Aorta (tissue), 5 donors: ENCODE measurements around the gene WNK4. TPM values are rescaled to one million over a fixed set of nuclear protein-coding genes. Genes with fewer than 3 reads are reported as not detected.
A peak's percentile ranks its signal among the peaks of the same experiment; 100 is the strongest.

ENCODE experiments used
- ATAC-seq: fragments of 200-7000 bp; cut with Tn5 transposase; one replicate; pipeline ENCODE4 v1.9.1; 2022; ENCODE audit warnings: moderate library complexity; ENCODE audit not compliant: low FRiP score
- DNase-seq, 2 donors: peaks; one replicate each; pipeline ENCODE4 v3.0.0-alpha.2; 2020
- H3K27ac ChIP-seq, 2 donors: one replicate each; pipeline ENCODE4 v1.5.1; 2013; ENCODE audit warnings: low read length in 2 of 2, mild to moderate bottlenecking in 2 of 2, moderate library complexity in 2 of 2, control low read depth in 1 of 2, inconsistent platforms in 1 of 2, low read depth in 1 of 2
- H3K27me3 ChIP-seq, 2 donors: one replicate each; pipeline ENCODE4 v1.6.1; 2013; ENCODE audit warnings: control low read depth in 1 of 2, low read length in 1 of 2, mild to moderate bottlenecking in 1 of 2, moderate library complexity in 1 of 2; ENCODE audit not compliant: insufficient read depth in 2 of 2, control insufficient read depth in 1 of 2
- H3K36me3 ChIP-seq, 2 donors: one replicate each; pipeline ENCODE4 v1.6.1; 2013; ENCODE audit warnings: control low read depth in 1 of 2, low read length in 1 of 2, mild to moderate bottlenecking in 1 of 2; ENCODE audit not compliant: insufficient read depth in 2 of 2, control insufficient read depth in 1 of 2
- H3K4me1 ChIP-seq, 2 donors: one replicate each; pipeline ENCODE4 v1.6.1; 2013; ENCODE audit warnings: low read length in 2 of 2, control low read depth in 1 of 2, mild to moderate bottlenecking in 1 of 2, moderate library complexity in 1 of 2; ENCODE audit not compliant: insufficient read depth in 2 of 2, control insufficient read depth in 1 of 2
- H3K4me3 ChIP-seq, 2 donors: one replicate each; pipeline ENCODE4 v1.5.1; 2013; ENCODE audit warnings: low read length in 2 of 2, control low read depth in 1 of 2, mild to moderate bottlenecking in 1 of 2
- H3K9me3 ChIP-seq: one replicate; pipeline ENCODE4 v1.6.1; 2013; ENCODE audit warnings: mild to moderate bottlenecking, low read length; ENCODE audit not compliant: control insufficient read depth
- WGBS, 2 donors: extraction: QIAGEN DNeasy Blood & Tissue Kit; methylation state at CpG; one replicate each; pipeline ENCODE4 v1.1.7; 2013; 5-methylcytosine and 5-hydroxymethylcytosine counted together
- intact Hi-C, 2 donors: fragments of 100-400 bp; cut with DNase I; formaldehyde crosslinking; loops; one replicate each; pipeline versions ENCODE4 v1.14.2 to v1.15.0; 2022
- polyA plus RNA-seq, 2 donors: library from polyadenylated mRNA; stranded (reverse); fragments of 200-250 nt; gene quantifications; one replicate each; pipeline ENCODE4 v1.2.3, GENCODE V29; 2013
- total RNA-seq, 2 donors: library from RNA; stranded (reverse); fragmentation: NEBNext Ultra II Directional; extraction: Animal tissue kit (Norgen Biotek cat#: 25700); gene quantifications; one replicate each; pipeline ENCODE4 v1.2.1, GENCODE V29; 2021
- donor health status: healthy with polysubstance abuse.
- donor health status: Bipolar disorder and iron deficiency.
- donor health status: DM: no; HTN: no; CAD: no.
- donor health status: DM: no; HTN: no; CAD: no.
- donor health status: DM: yes; HTN: yes; CAD: no.

Gene WNK4
- total and polyA plus RNA-seq, 4 donors, result 0.19 to 1.1 (median 0.24) TPM; not detected in 1

GRCh38 chr17:42798011-42798382, 17.6 kb downstream of the WNK4 start:
- WGBS, 2 donors, result 20 to 23% methylated on average over 10 of the region's 10 CpGs
- H3K27ac ChIP-seq, result no peak overlapping the region
- H3K4me3 ChIP-seq, result peak overlapping the region; percentile 41 to 56
- H3K9me3 ChIP-seq, result no peaks in the 10 kb centered on the region
- H3K36me3 ChIP-seq, result no peaks in the 10 kb centered on the region
- DNase-seq (no peak), ATAC-seq (no peak)
- intact Hi-C loops, result no loop called here
- no peaks in the 10 kb centered on the region for H3K27me3 ChIP-seq
- H3K4me1 ChIP-seq, result no peaks in the 10 kb centered on the region

- intact Hi-C loops, result no loop called here
- ATAC-seq (peak; percentile 92), DNase-seq (peak; percentile 91 to 96)
- H3K27ac ChIP-seq, result no peak within 1 kb of the TSS
- no peaks in the 10 kb centered on the region for H3K27me3 ChIP-seq
- WGBS, 2 donors, result 26% methylated on average over 66 of the region's 66 CpGs
- peak within 1 kb of the TSS; percentile 41 to 56 for H3K4me3 ChIP-seq
- no peaks in the 10 kb centered on the region for H3K4me1 ChIP-seq
- no peaks in the 10 kb centered on the region for H3K9me3 ChIP-seq
- no peaks in the 10 kb centered on the region for H3K36me3 ChIP-seq
Measured at GRCh38 chr17:42798383-42799380, 18.3 kb downstream of the WNK4 start, which contains the start of the genes CNTD1 and COA3. TSS of gene CNTD1 (plus strand) at chr17:42798861. CDS start at chr17:42799068, 207 bp downstream. TSS of gene COA3 (minus strand) at chr17:42798704. CDS start at chr17:42798681, 23 bp downstream.

- intact Hi-C loops, result no loop called here
- no peak overlapping the region for H3K4me3 ChIP-seq
- H3K27ac ChIP-seq, result no peak overlapping the region
- no peaks in the 10 kb centered on the region for H3K4me1 ChIP-seq
- ATAC-seq (no peak), DNase-seq (no peak)
- WGBS, 2 donors, result 31 to 45% methylated on average over 2 of the region's 2 CpGs
- no peaks in the 10 kb centered on the region for H3K36me3 ChIP-seq
- no peaks in the 10 kb centered on the region for H3K9me3 ChIP-seq
- no peaks in the 10 kb centered on the region for H3K27me3 ChIP-seq
Measured at GRCh38 chr17:42803074-42803883, 22.9 kb downstream of the WNK4 start.

GRCh38 chr17:42804918-42805367, 24.5 kb downstream of the WNK4 start:
- no peak for ATAC-seq
- intact Hi-C loops, result no loop called here

GRCh38 chr17:42806249-42806648, 25.8 kb downstream of the WNK4 start:
- Histone ChIP-seq H3K27ac (no peak overlapping the region), H3K4me3 (no peak overlapping the region), H3K9me3 (no peaks in the 10 kb centered on the region), H3K4me1 (no peaks in the 10 kb centered on the region), H3K27me3 (no peaks in the 10 kb centered on the region), H3K36me3 (peaks cover under 1 to 2% of the 10 kb centered on the region in 2 donors)
- WGBS, 2 donors, result 89 to 90% methylated on average over 1 of the region's 1 CpG
- intact Hi-C loops, result no loop called here
- ATAC-seq, result no peak
- no peak for DNase-seq

More at GRCh38 chr17:42804918-42805367, 24.5 kb downstream of the WNK4 start:
- Histone ChIP-seq H3K36me3 (no peaks in the 10 kb centered on the region), H3K4me3 (no peak overlapping the region), H3K27me3 (no peaks in the 10 kb centered on the region), H3K27ac (no peak overlapping the region), H3K4me1 (no peaks in the 10 kb centered on the region), H3K9me3 (no peaks in the 10 kb centered on the region)
- DNase-seq, result no peak
- WGBS, 2 donors, result 90 to 92% methylated on average over 1 of the region's 1 CpG

GRCh38 chr17:42809250-42809649, 28.8 kb downstream of the WNK4 start:
- no peaks in the 10 kb centered on the region for H3K9me3 ChIP-seq
- DNase-seq (peak in 1 of 2 donors; percentile 50), ATAC-seq (peak; percentile 54)
- peaks cover 3 to 6% of the 10 kb centered on the region in 2 donors for H3K36me3 ChIP-seq
- H3K27me3 ChIP-seq, result no peaks in the 10 kb centered on the region
- 6 to 10% methylated on average over 3 of the region's 3 CpGs for WGBS, 2 donors
- intact Hi-C loops, result no loop called here
- H3K4me1 ChIP-seq, result no peaks in the 10 kb centered on the region
- no peak overlapping the region for H3K4me3 ChIP-seq
- H3K27ac ChIP-seq, result no peak overlapping the region

GRCh38 chr17:42814633-42815399, 34.4 kb downstream of the WNK4 start:
- H3K27me3 ChIP-seq, result no peaks in the 10 kb centered on the region
- intact Hi-C loops, result no loop called here
- DNase-seq (no peak), ATAC-seq (no peak)
- 67 to 69% methylated on average over 8 of the region's 8 CpGs for WGBS, 2 donors
- no peak overlapping the region for H3K4me3 ChIP-seq
- no peak overlapping the region for H3K27ac ChIP-seq
- peaks cover 15 to 20% of the 10 kb centered on the region in 2 donors for H3K36me3 ChIP-seq
- no peaks in the 10 kb centered on the region for H3K9me3 ChIP-seq
- no peaks in the 10 kb centered on the region for H3K4me1 ChIP-seq

- Histone ChIP-seq H3K27me3 (no peaks in the 10 kb centered on the region), H3K4me3 (no peak overlapping the region), H3K9me3 (no peaks in the 10 kb centered on the region), H3K36me3 (peaks cover 12 to 20% of the 10 kb centered on the region in 2 donors), H3K27ac (no peak overlapping the region), H3K4me1 (no peaks in the 10 kb centered on the region)
- 61 to 79% methylated on average over 1 of the region's 1 CpG for WGBS, 2 donors
- intact Hi-C loops, result no loop called here
- ATAC-seq (no peak), DNase-seq (no peak)
Measured at GRCh38 chr17:42817866-42818265, 37.5 kb downstream of the WNK4 start.
